GM12878 (cell line): ENCODE measurements around the gene POU2F3. TPM values are rescaled to one million over a fixed set of nuclear protein-coding genes. Genes with fewer than 3 reads are reported as not detected.

ENCODE experiments used
- ATAC-seq: fragments of 200-7000 bp; cut with Tn5 transposase; 3 replicates; pipeline ENCODE4 v1.9.1; 2020; ENCODE audit warnings: mild to moderate bottlenecking, moderate library complexity
- BruUV-seq: library from RNA; stranded (reverse); fragments of 400-500 nt; replicated peaks from 2 replicates; lab custom pipeline; 2021; lab: Mats Ljungman, UMichigan
- CTCF ChIA-PET: fragments of 300-600 bp; sonication (Branson Sonifier 250); formaldehyde crosslinking; extraction: SDS; loops from one replicate; lab custom pipeline; 2021; ENCODE audit warnings: inconsistent platforms; lab: Yijun Ruan, JAX
- POLR2A ChIA-PET: fragments of 350-600 bp; formaldehyde crosslinking; extraction: SDS; loops from one replicate; lab custom pipeline; 2021; ENCODE audit warnings: inconsistent platforms; lab: Charles Lee
- RAD21 ChIA-PET: fragments of 300-600 bp; sonication (Branson Sonifier 250); formaldehyde crosslinking; loops from one replicate; lab custom pipeline; 2023; ENCODE audit warnings: antibody characterized with exemption; ENCODE audit not compliant: unreplicated experiment; lab: Charles Lee
- SMC1A ChIA-PET: fragments of 300-600 bp; sonication (Branson Sonifier 250); formaldehyde crosslinking; loops from one replicate; lab custom pipeline; 2023; ENCODE audit not compliant: unreplicated experiment, uncharacterized antibody; lab: Charles Lee
- DNase-seq: peaks from one replicate; pipeline ENCODE4 v3.0.0-alpha.2; 2011; ENCODE audit warnings: low read depth, low spot score
- FAIRE-seq: peaks from 3 replicates; lab custom pipeline; 2011; peaks lifted over from hg19 to GRCh38; lab: Jason Lieb, UNC
- H2AFZ ChIP-seq: 2 replicates; pipeline ENCODE4 v1.6.0; 2011; ENCODE audit warnings: low read depth, low read length, control low read depth; ENCODE audit not compliant: control insufficient read depth
- H3K27ac ChIP-seq: 2 replicates; pipeline ENCODE4 v1.5.1; 2011; ENCODE audit warnings: control low read depth; ENCODE audit not compliant: control insufficient read depth, insufficient read depth
- H3K27me3 ChIP-seq, 2 experiments: replicated peaks in 1 of 2; 2 replicates each; pipeline versions ENCODE4 v1.6.0 to v1.6.1; 2011; ENCODE audit warnings: low read length in 1 of 2; ENCODE audit not compliant: control insufficient read depth in 2 of 2, insufficient read depth in 2 of 2
- H3K36me3 ChIP-seq, 2 experiments: 2 replicates each; pipeline ENCODE4 v1.5.1; 2011; ENCODE audit warnings: low read length in 1 of 2; ENCODE audit not compliant: control insufficient read depth in 2 of 2, insufficient read depth in 2 of 2
- H3K4me1 ChIP-seq: 2 replicates; pipeline ENCODE4 v1.6.1; 2011; ENCODE audit warnings: mild to moderate bottlenecking, low read length, moderate library complexity, mixed read lengths; ENCODE audit not compliant: control insufficient read depth, insufficient read depth
- H3K4me2 ChIP-seq: 2 replicates; pipeline ENCODE4 v1.6.0; 2011; ENCODE audit warnings: control low read depth; ENCODE audit not compliant: control insufficient read depth, insufficient read depth
- H3K4me3 ChIP-seq: fragments of 200-600 bp; sonication (generic); 2 replicates; pipeline ENCODE4 v1.5.1; 2016
- H3K79me2 ChIP-seq: 2 replicates; pipeline ENCODE4 v1.6.0; 2011; ENCODE audit warnings: low read length; ENCODE audit not compliant: control insufficient read depth, insufficient read depth
- H3K9ac ChIP-seq: 2 replicates; pipeline ENCODE4 v1.8.0; 2011; ENCODE audit warnings: low read length, control low read depth, mixed read lengths; ENCODE audit not compliant: control insufficient read depth, insufficient read depth
- H3K9me3 ChIP-seq: replicated peaks from 3 replicates; pipeline ENCODE4 v1.5.1; 2011; ENCODE audit warnings: mild to moderate bottlenecking, low read length; ENCODE audit not compliant: control insufficient read depth, insufficient read depth
- H4K20me1 ChIP-seq: 2 replicates; pipeline ENCODE4 v1.6.0; 2011; ENCODE audit not compliant: control insufficient read depth, insufficient read depth
- CREM ChIP-seq: IDR thresholded peaks from 2 replicates; pipeline ENCODE4 v1.6.1; 2014; ENCODE audit warnings: antibody characterized with exemption, low read depth
- MEF2A ChIP-seq: IDR thresholded peaks from 2 replicates; pipeline ENCODE4 v1.6.1; 2011; ENCODE audit warnings: low read depth, mild to moderate bottlenecking, low read length, moderate library complexity; ENCODE audit not compliant: insufficient read depth
- RB1 ChIP-seq: fragments of 450-650 bp; formaldehyde crosslinking; IDR thresholded peaks from 2 replicates; pipeline ENCODE4 v1.6.1; 2017; ENCODE audit warnings: mild to moderate bottlenecking, borderline replicate concordance
- SMC3 ChIP-seq: IDR thresholded peaks from 2 replicates; pipeline ENCODE4 v1.6.1; 2011; ENCODE audit warnings: low read length, improper control_type of control experiment, borderline replicate concordance
- SRF ChIP-seq, 2 experiments: IDR thresholded peaks; 2 replicates each; pipeline ENCODE4 v1.6.1; 2011; ENCODE audit warnings: low read depth in 2 of 2, low read length in 2 of 2, mild to moderate bottlenecking in 1 of 2, moderate library complexity in 1 of 2
- TCF3 ChIP-seq: IDR thresholded peaks from 2 replicates; pipeline ENCODE4 v1.6.1; 2012; ENCODE audit warnings: low read depth, mild to moderate bottlenecking, low read length, borderline replicate concordance; ENCODE audit not compliant: insufficient read depth
- USF1 ChIP-seq: IDR thresholded peaks from 2 replicates; pipeline ENCODE4 v1.6.1; 2011; ENCODE audit warnings: borderline replicate concordance, low read depth, mild to moderate bottlenecking, moderate library complexity, mixed read lengths, low read length; ENCODE audit not compliant: insufficient read depth; ENCODE audit errors: extremely low read length
- ZNF592 ChIP-seq: fragments of 450-650 bp; IDR thresholded peaks from 2 replicates; pipeline ENCODE4 v1.6.1; 2017; ENCODE audit warnings: mild to moderate bottlenecking, moderate library complexity
- WGBS: methylation state at CpG from one replicate; pipeline ENCODE4 v1.1.6; 2016; ENCODE audit warnings: low lambda C conversion rate; ENCODE audit not compliant: insufficient replicate concordance, insufficient coverage; ENCODE audit errors: missing lambda C conversion rate; 5-methylcytosine and 5-hydroxymethylcytosine counted together
- in situ Hi-C: fragments of 300-500 bp; cut with MboI; formaldehyde crosslinking; loops from 9 replicates; pipeline ENCODE4 v1.14.3; 2018; ENCODE audit warnings: mixed read lengths
- intact Hi-C: fragments of 100-400 bp; cut with micrococcal nuclease; formaldehyde crosslinking; loops from one replicate; pipeline ENCODE4 v1.14.2; 2022; ENCODE audit not compliant: unreplicated experiment
- polyA plus RNA-seq, 11 experiments: library from polyadenylated mRNA; depleted of rRNA in 4 of 11; unstranded in 6 of 11; stranded (reverse) in 5 of 11; fragments of >200 nt; fragmentation: Nextera tagmentation in 4 of 11; fragmentation: Illumina TruSeq in 1 of 11; extraction: Ambion mirVana in 4 of 11; extraction: Trizol in 1 of 11; gene quantifications; 1 replicate in 1 of 11; 2 replicates in 10 of 11; pipeline versions ENCODE4 v1.2.1 to v1.2.3, GENCODE V29; 2011 to 2016; ENCODE audit warnings: inconsistent platforms in 2 of 11, missing spikeins in 2 of 11, low read depth in 1 of 11
- total RNA-seq, 4 experiments: library from RNA; depleted of rRNA in 3 of 4; stranded (reverse); fragments of >200 nt in 3 of 4; fragmentation: Illumina TruSeq in 1 of 4; extraction: Trizol in 1 of 4; gene quantifications; 2 replicates each; pipeline versions ENCODE4 v1.2.1 to v1.2.3, GENCODE V29; 2013 to 2021

The POU2F3 gene
- total and polyA plus RNA-seq, 10 of the 15 experiments (the other 5 are each of a cell fraction or from before 2014, with no cell fraction given), result 0.09 to 4.4 (median 0.33) TPM

GRCh38 chr11:120273432-120273831 lies 33.5 kb downstream of the POU2F3 start:
- intact Hi-C loops, result no loop called here
- no peak overlapping the region for H3K27ac ChIP-seq
- SMC1A ChIA-PET, result interaction anchor here (0.7 kb wide), 1 partner anchor 36 kb away, joined by 3 read pairs; no protein-coding TSS in a partner anchor
- H3K4me3 ChIP-seq, result no peak overlapping the region
- WGBS, result 47% methylated on average over 2 of the region's 2 CpGs
- ATAC-seq (peak; percentile 55), FAIRE-seq (no peak), DNase-seq (no peak)
- no peak overlapping the region for H2AFZ ChIP-seq
- CTCF ChIA-PET, result interaction anchor here (1.3 to 1.6 kb wide), 2 partner anchors 14 to 38 kb away, joined by 3 to 7 read pairs; no protein-coding TSS in a partner anchor
- no peaks in the 10 kb centered on the region for H3K4me1 ChIP-seq
- POLR2A ChIA-PET, result no interaction called here
- in situ Hi-C loops, result no loop called here
- H3K79me2 ChIP-seq, result no peaks in the 10 kb centered on the region
- H3K27me3 ChIP-seq, result peaks cover 0 to 4% of the 10 kb centered on the region in 2 experiments; a peak in 3 of 4 replicates
- H3K4me2 ChIP-seq, result no peak overlapping the region
- TF ChIP-seq TCF3 (no peak), ZNF592 (no peak), RB1 (no peak), SRF (IDR thresholded peaks at IDR 0.05; ENCODE audit: low read depth in 2 of 2, low read length in 2 of 2) (no peak), CREM (no peak), SMC3 (no peak), MEF2A (no peak), USF1 (no peak)
- H3K9ac ChIP-seq, result no peak overlapping the region
- H3K9me3 ChIP-seq, result no peaks in the 10 kb centered on the region; the same call in 2 of the 3 replicates
- no TSS peak for BruUV-seq
- H3K36me3 ChIP-seq, result no peaks in the 10 kb centered on the region
- H4K20me1 ChIP-seq, result no peaks in the 10 kb centered on the region; the same call in 1 of the 2 replicates
- RAD21 ChIA-PET, result no interaction called here
